ENCODE results near the gene CACNA1B.

Gene CACNA1B

GRCh38 chr9:137953683-137954438 is 76.3 kb downstream of the CACNA1B start:
- Histone ChIP-seq H3K9me3 (ENCODE audit: control insufficient read depth, low read length) (no peaks in the 10 kb centered on the region), H3K36me3 (ENCODE audit: control insufficient read depth, insufficient read depth, low read length) (no peaks in the 10 kb centered on the region), H3K9ac (ENCODE audit: low read length) (no peak overlapping the region), H3K4me1 (ENCODE audit: control insufficient read depth, insufficient read depth, low read length) (no peaks in the 10 kb centered on the region), H3K27me3 (ENCODE audit: control insufficient read depth, insufficient read depth, low read length) (no peaks in the 10 kb centered on the region), H3K4me3 (ENCODE audit: low read length) (no peak overlapping the region)

- no peaks in the 10 kb centered on the region for H3K27me3 ChIP-seq (ENCODE audit: control insufficient read depth, insufficient read depth, low read length)
- H3K9ac ChIP-seq (ENCODE audit: low read length): no peak overlapping the region
- H3K36me3 ChIP-seq (ENCODE audit: control insufficient read depth, insufficient read depth, low read length): no peaks in the 10 kb centered on the region
- no peak overlapping the region for H3K4me3 ChIP-seq (ENCODE audit: low read length)
- no peaks in the 10 kb centered on the region for H3K4me1 ChIP-seq (ENCODE audit: control insufficient read depth, insufficient read depth, low read length)
- H3K9me3 ChIP-seq (ENCODE audit: control insufficient read depth, low read length): no peaks in the 10 kb centered on the region
These were observed 77.6 kb downstream of the CACNA1B start for GRCh38 chr9:137955224-137955570.

GRCh38 chr9:137955586-137955985 is 78.0 kb downstream of the CACNA1B start:
- H3K36me3 ChIP-seq (ENCODE audit: control insufficient read depth, insufficient read depth, low read length): no peaks in the 10 kb centered on the region
- H3K9me3 ChIP-seq (ENCODE audit: control insufficient read depth, low read length): no peaks in the 10 kb centered on the region
- H3K4me3 ChIP-seq (ENCODE audit: low read length): no peak overlapping the region
- H3K9ac ChIP-seq (ENCODE audit: low read length): no peak overlapping the region
- H3K27me3 ChIP-seq (ENCODE audit: control insufficient read depth, insufficient read depth, low read length): no peaks in the 10 kb centered on the region
- H3K4me1 ChIP-seq (ENCODE audit: control insufficient read depth, insufficient read depth, low read length): no peaks in the 10 kb centered on the region

- Histone ChIP-seq H3K4me1 (ENCODE audit: control insufficient read depth, insufficient read depth, low read length) (no peaks in the 10 kb centered on the region), H3K4me3 (ENCODE audit: low read length) (no peak overlapping the region), H3K9ac (ENCODE audit: low read length) (no peak overlapping the region), H3K27me3 (ENCODE audit: control insufficient read depth, insufficient read depth, low read length) (no peaks in the 10 kb centered on the region), H3K9me3 (ENCODE audit: control insufficient read depth, low read length) (no peaks in the 10 kb centered on the region), H3K36me3 (ENCODE audit: control insufficient read depth, insufficient read depth, low read length) (no peaks in the 10 kb centered on the region)
These were observed 78.5 kb downstream of the CACNA1B start for GRCh38 chr9:137956039-137956438.

GRCh38 chr9:137956688-137957385 is 79.3 kb downstream of the CACNA1B start:
- no peak overlapping the region for H3K9ac ChIP-seq (ENCODE audit: low read length)

GRCh38 chr9:137959641-137960411 is 82.2 kb downstream of the CACNA1B start:
- H3K36me3 ChIP-seq (ENCODE audit: control insufficient read depth, insufficient read depth, low read length): no peaks in the 10 kb centered on the region
- H3K4me1 ChIP-seq (ENCODE audit: control insufficient read depth, insufficient read depth, low read length): no peaks in the 10 kb centered on the region
- H3K4me3 ChIP-seq (ENCODE audit: low read length): no peak overlapping the region
- H3K9ac ChIP-seq (ENCODE audit: low read length): no peak overlapping the region
- H3K27me3 ChIP-seq (ENCODE audit: control insufficient read depth, insufficient read depth, low read length): no peaks in the 10 kb centered on the region
- no peaks in the 10 kb centered on the region for H3K9me3 ChIP-seq (ENCODE audit: control insufficient read depth, low read length)

More at GRCh38 chr9:137956688-137957385, 79.3 kb downstream of the CACNA1B start:
- Histone ChIP-seq H3K36me3 (ENCODE audit: control insufficient read depth, insufficient read depth, low read length) (no peaks in the 10 kb centered on the region), H3K4me1 (ENCODE audit: control insufficient read depth, insufficient read depth, low read length) (no peaks in the 10 kb centered on the region), H3K4me3 (ENCODE audit: low read length) (no peak overlapping the region), H3K27me3 (ENCODE audit: control insufficient read depth, insufficient read depth, low read length) (no peaks in the 10 kb centered on the region), H3K9me3 (ENCODE audit: control insufficient read depth, low read length) (no peaks in the 10 kb centered on the region)

GRCh38 chr9:137960496-137960895 is 82.9 kb downstream of the CACNA1B start:
- H3K4me1 ChIP-seq (ENCODE audit: control insufficient read depth, insufficient read depth, low read length): no peaks in the 10 kb centered on the region

GRCh38 chr9:137963525-137963924 is 85.9 kb downstream of the CACNA1B start:
- H3K4me3 ChIP-seq (ENCODE audit: low read length): no peak overlapping the region
- no peaks in the 10 kb centered on the region for H3K4me1 ChIP-seq (ENCODE audit: control insufficient read depth, insufficient read depth, low read length)
- H3K9ac ChIP-seq (ENCODE audit: low read length): no peak overlapping the region
- H3K9me3 ChIP-seq (ENCODE audit: control insufficient read depth, low read length): no peaks in the 10 kb centered on the region
- no peaks in the 10 kb centered on the region for H3K27me3 ChIP-seq (ENCODE audit: control insufficient read depth, insufficient read depth, low read length)
- H3K36me3 ChIP-seq (ENCODE audit: control insufficient read depth, insufficient read depth, low read length): no peaks in the 10 kb centered on the region

More at GRCh38 chr9:137960496-137960895, 82.9 kb downstream of the CACNA1B start:
- no peaks in the 10 kb centered on the region for H3K27me3 ChIP-seq (ENCODE audit: control insufficient read depth, insufficient read depth, low read length)
- H3K9me3 ChIP-seq (ENCODE audit: control insufficient read depth, low read length): no peaks in the 10 kb centered on the region
- no peaks in the 10 kb centered on the region for H3K36me3 ChIP-seq (ENCODE audit: control insufficient read depth, insufficient read depth, low read length)
- H3K4me3 ChIP-seq (ENCODE audit: low read length): no peak overlapping the region
- H3K9ac ChIP-seq (ENCODE audit: low read length): no peak overlapping the region

- no peaks in the 10 kb centered on the region for H3K27me3 ChIP-seq (ENCODE audit: control insufficient read depth, insufficient read depth, low read length)
- H3K9me3 ChIP-seq (ENCODE audit: control insufficient read depth, low read length): no peaks in the 10 kb centered on the region
- no peak overlapping the region for H3K9ac ChIP-seq (ENCODE audit: low read length)
- no peaks in the 10 kb centered on the region for H3K4me1 ChIP-seq (ENCODE audit: control insufficient read depth, insufficient read depth, low read length)
- H3K36me3 ChIP-seq (ENCODE audit: control insufficient read depth, insufficient read depth, low read length): no peaks in the 10 kb centered on the region
- no peak overlapping the region for H3K4me3 ChIP-seq (ENCODE audit: low read length)
These were observed 87.7 kb downstream of the CACNA1B start for GRCh38 chr9:137965177-137965795.

- H3K4me1 ChIP-seq (ENCODE audit: control insufficient read depth, insufficient read depth, low read length): no peaks in the 10 kb centered on the region
- H3K27me3 ChIP-seq (ENCODE audit: control insufficient read depth, insufficient read depth, low read length): no peaks in the 10 kb centered on the region
- no peaks in the 10 kb centered on the region for H3K9me3 ChIP-seq (ENCODE audit: control insufficient read depth, low read length)
- no peak overlapping the region for H3K9ac ChIP-seq (ENCODE audit: low read length)
- H3K4me3 ChIP-seq (ENCODE audit: low read length): no peak overlapping the region
- H3K36me3 ChIP-seq (ENCODE audit: control insufficient read depth, insufficient read depth, low read length): no peaks in the 10 kb centered on the region
These were observed 89.8 kb downstream of the CACNA1B start for GRCh38 chr9:137967280-137967953.

- H3K9ac ChIP-seq (ENCODE audit: low read length): no peak overlapping the region
- H3K4me1 ChIP-seq (ENCODE audit: control insufficient read depth, insufficient read depth, low read length): no peaks in the 10 kb centered on the region
- H3K9me3 ChIP-seq (ENCODE audit: control insufficient read depth, low read length): no peaks in the 10 kb centered on the region
- no peaks in the 10 kb centered on the region for H3K27me3 ChIP-seq (ENCODE audit: control insufficient read depth, insufficient read depth, low read length)
- H3K36me3 ChIP-seq (ENCODE audit: control insufficient read depth, insufficient read depth, low read length): no peaks in the 10 kb centered on the region
- H3K4me3 ChIP-seq (ENCODE audit: low read length): no peak overlapping the region
These were observed 90.7 kb downstream of the CACNA1B start for GRCh38 chr9:137968235-137968634.
